Heart left ventricle (tissue), 16 donors: ENCODE results near the gene TAF1A. TPM values are rescaled to one million over a fixed set of nuclear protein-coding genes. Genes with fewer than 3 reads are reported as not detected.

Experiments used
- ATAC-seq, 4 donors: fragments of 200-7000 bp; cut with Tn5 transposase; one replicate each; pipeline ENCODE4 v1.9.1; 2020 to 2022; ENCODE audit warnings: moderate library complexity in 4 of 4, mild to moderate bottlenecking in 3 of 4, moderate number of reproducible peaks in 1 of 4
- DNase-seq, 5 donors: peaks; one replicate each; pipeline ENCODE4 v3.0.0-alpha.2; 2020
- H3K27ac ChIP-seq, 12 donors: fragments of 200-600 bp; sonication (generic) in 4 of 12; one replicate each; pipeline versions ENCODE4 v1.5.0 to v1.8.0; 2016 to 2022; ENCODE audit warnings: mild to moderate bottlenecking in 2 of 12
- H3K27me3 ChIP-seq, 9 donors: fragments of 200-600 bp; sonication (generic) in 2 of 9; one replicate each; pipeline versions ENCODE4 v1.5.1 to v1.8.0; 2016 to 2022; ENCODE audit warnings: mild to moderate bottlenecking in 3 of 9
- H3K36me3 ChIP-seq, 9 donors: fragments of 200-600 bp; sonication (generic) in 2 of 9; one replicate each; pipeline versions ENCODE4 v1.5.0 to v1.8.0; 2018 to 2022; ENCODE audit warnings: mild to moderate bottlenecking in 2 of 9
- H3K4me1 ChIP-seq, 12 donors: fragments of 200-600 bp; sonication (generic) in 4 of 12; one replicate each; pipeline versions ENCODE4 v1.5.0 to v1.8.0; 2016 to 2022; ENCODE audit warnings: mild to moderate bottlenecking in 3 of 12
- H3K4me3 ChIP-seq, 12 donors: fragments of 200-600 bp; sonication (generic) in 4 of 12; one replicate each; pipeline versions ENCODE4 v1.5.0 to v1.8.0; 2017 to 2022; ENCODE audit warnings: mild to moderate bottlenecking in 9 of 12, moderate library complexity in 4 of 12
- H3K9me3 ChIP-seq, 12 donors: fragments of 200-600 bp; sonication (generic) in 4 of 12; one replicate each; pipeline versions ENCODE4 v1.5.0 to v1.8.0; 2016 to 2022; ENCODE audit warnings: mild to moderate bottlenecking in 1 of 12
- POLR2A ChIP-seq, 2 donors: fragments of 450-650 bp; IDR thresholded peaks; one replicate each; pipeline ENCODE4 v1.6.1; 2017; ENCODE audit warnings: antibody characterized with exemption in 2 of 2, mild to moderate bottlenecking in 2 of 2, moderate library complexity in 2 of 2
- WGBS, 4 donors: extraction: QIAGEN DNeasy Blood & Tissue Kit in 2 of 4; methylation state at CpG; one replicate each; pipeline versions ENCODE4 v1.1.5 to v1.1.7; 2013 to 2018; 5-methylcytosine and 5-hydroxymethylcytosine counted together
- intact Hi-C, 10 donors: fragments of 100-400 bp; cut with DNase I; formaldehyde crosslinking; loops; one replicate each; pipeline versions ENCODE4 v1.11.1 to v1.14.2; 2022
- polyA plus RNA-seq, 2 donors: library from polyadenylated mRNA; stranded (reverse); fragments of 200-250 nt; gene quantifications; one replicate each; pipeline ENCODE4 v1.2.3, GENCODE V29; 2013
- total RNA-seq, 9 donors: library from RNA; depleted of rRNA in 2 of 9; stranded (reverse); fragments of >200 nt in 2 of 9; fragmentation: NEBNext Ultra II Directional in 3 of 9; extraction: Animal tissue kit (Norgen Biotek cat#: 25700) in 3 of 9; gene quantifications; one replicate each; pipeline versions ENCODE4 v1.1.0 to v1.2.4, GENCODE V29; 2016 to 2023
- TF ChIP-seq, protein P1 (sequence below), 12 donors: fragments of 200-600 bp; sonication (generic) in 4 of 12; IDR thresholded peaks; one replicate each; pipeline versions ENCODE4 v1.5.0 to v1.8.0; 2018 to 2022; ENCODE audit warnings: antibody characterized with exemption in 12 of 12, mild to moderate bottlenecking in 5 of 12
- donor health status: ischemic (EF 13 %, LVEDD 7.1; RV severe dilation, severe dysfunction).
- donor health status: healthy with polysubstance abuse.
- donor health status: DM: no; HTN: yes; CAD: no.
- donor health status: DM: no; HTN: no; CAD: no.
- donor health status: ischemic (EF 25% LVEDD 6.9; RV normal size, moderate dysfunction).
- donor health status: ischemic (EF 25% LVEDD 5.7; RV mildly dilated, moderate dysfunction).
- donor health status: healthy.
- donor health status: DM: yes; HTN: yes; CAD: no.
- donor health status: ischemic (EF 35%, LVEDD 5.7; RV mildly dilated, moderate dysfunction).
- donor health status: nonischemic (EF 11% LVEDD 7.7; RV severe dilation, severe dysfunction).
- donor health status: DM: yes; HTN: yes; CAD: no.
- donor health status: PGD.
- donor health status: ischemic (EF 29% LVEDD 5.4; RV normal size, mild dysfunction).
- donor health status: nonischemic (EF 23%, LVEDD 6.1; RV moderate dilation, normal function).

Gene TAF1A
- total and polyA plus RNA-seq, 11 donors: 0.81 to 5.1 (median 1.6) TPM

- intact Hi-C loops: no loop called here
- no peak overlapping the region for H3K27ac ChIP-seq
- DNase-seq (no peak), ATAC-seq (no peak)
- no peaks in the 10 kb centered on the region for H3K9me3 ChIP-seq
- H3K27me3 ChIP-seq: peaks cover 0 to 8% (median 0%) of the 10 kb centered on the region in 9 donors
- no peak overlapping the region for H3K4me3 ChIP-seq
- no peaks in the 10 kb centered on the region for H3K36me3 ChIP-seq
- WGBS, 4 donors: 75 to 85% (median 84%) methylated on average over 8 of the region's 8 CpGs
- TF ChIP-seq POLR2A (IDR thresholded peaks at IDR 0.05): no peak
- TF ChIP-seq, protein P1, sequence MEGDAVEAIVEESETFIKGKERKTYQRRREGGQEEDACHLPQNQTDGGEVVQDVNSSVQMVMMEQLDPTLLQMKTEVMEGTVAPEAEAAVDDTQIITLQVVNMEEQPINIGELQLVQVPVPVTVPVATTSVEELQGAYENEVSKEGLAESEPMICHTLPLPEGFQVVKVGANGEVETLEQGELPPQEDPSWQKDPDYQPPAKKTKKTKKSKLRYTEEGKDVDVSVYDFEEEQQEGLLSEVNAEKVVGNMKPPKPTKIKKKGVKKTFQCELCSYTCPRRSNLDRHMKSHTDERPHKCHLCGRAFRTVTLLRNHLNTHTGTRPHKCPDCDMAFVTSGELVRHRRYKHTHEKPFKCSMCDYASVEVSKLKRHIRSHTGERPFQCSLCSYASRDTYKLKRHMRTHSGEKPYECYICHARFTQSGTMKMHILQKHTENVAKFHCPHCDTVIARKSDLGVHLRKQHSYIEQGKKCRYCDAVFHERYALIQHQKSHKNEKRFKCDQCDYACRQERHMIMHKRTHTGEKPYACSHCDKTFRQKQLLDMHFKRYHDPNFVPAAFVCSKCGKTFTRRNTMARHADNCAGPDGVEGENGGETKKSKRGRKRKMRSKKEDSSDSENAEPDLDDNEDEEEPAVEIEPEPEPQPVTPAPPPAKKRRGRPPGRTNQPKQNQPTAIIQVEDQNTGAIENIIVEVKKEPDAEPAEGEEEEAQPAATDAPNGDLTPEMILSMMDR (IDR thresholded peaks at IDR 0.05): no peak
- H3K4me1 ChIP-seq: no peaks in the 10 kb centered on the region
These were observed 67.4 kb downstream of the TAF1A start for GRCh38 chr1:222522105-222522915.

GRCh38 chr1:222521299-222522104 is 68.2 kb downstream of the TAF1A start:
- H3K9me3 ChIP-seq: no peaks in the 10 kb centered on the region
- H3K36me3 ChIP-seq: no peaks in the 10 kb centered on the region
- H3K27me3 ChIP-seq: peaks cover 0 to 8% (median 0%) of the 10 kb centered on the region in 9 donors
- TF ChIP-seq POLR2A (IDR thresholded peaks at IDR 0.05): no peak
- TF ChIP-seq, protein P1 (IDR thresholded peaks at IDR 0.05): no peak
- H3K4me1 ChIP-seq: no peaks in the 10 kb centered on the region
- intact Hi-C loops: no loop called here
- H3K4me3 ChIP-seq: no peak overlapping the region
- no peak for DNase-seq
- WGBS, 4 donors: 83 to 90% (median 85%) methylated on average over 7 of the region's 7 CpGs
- ATAC-seq: no peak
- H3K27ac ChIP-seq: no peak overlapping the region

Other genes starting within 250 kb of the TAF1A start
- 1 to 10 TPM in 1 of 9 donors, under 1 TPM in 1, not detected in 7; 0.27 to 1.1 TPM for gene HHIPL2, start 41.8 kb downstream of the TAF1A start, total RNA-seq
- under 1 TPM in 1 of 2 donors, not detected in 1; 0.06 TPM for gene HHIPL2, start 41.8 kb downstream of the TAF1A start, polyA plus RNA-seq
- gene MIA3, start 28.2 kb upstream of the TAF1A start, total RNA-seq: 10 to 100 TPM; 50.2 to 71.1 (median 61.4) TPM
- 10 to 100 TPM; 20.2 to 48.6 TPM for gene MIA3, start 28.2 kb upstream of the TAF1A start, polyA plus RNA-seq
- gene AIDA, start 122.6 kb upstream of the TAF1A start, total RNA-seq: 10 to 100 TPM; 29.9 to 73.7 (median 49.2) TPM
- gene AIDA, start 122.6 kb upstream of the TAF1A start, polyA plus RNA-seq: 10 to 100 TPM; 29.0 to 45.1 TPM
- gene BROX, start 122.6 kb upstream of the TAF1A start, total RNA-seq: 10 to 100 TPM; 29.6 to 51.1 (median 36.7) TPM
- 10 to 100 TPM; 10.1 to 13.8 TPM for gene BROX, start 122.6 kb upstream of the TAF1A start, polyA plus RNA-seq
- under 1 TPM in 2 of 9 donors, not detected in 7; 0.16 to 0.48 TPM for gene FAM177B, start 147.3 kb upstream of the TAF1A start, total RNA-seq
- under 1 TPM in 1 of 2 donors, not detected in 1; 0.27 TPM for gene FAM177B, start 147.3 kb upstream of the TAF1A start, polyA plus RNA-seq
- gene DISP1, start 225.1 kb upstream of the TAF1A start, total RNA-seq: 10 to 100 TPM in 1 of 9 donors, 1 to 10 TPM in 8; 3.5 to 16.3 (median 5.9) TPM
- 1 to 10 TPM; 2.3 to 4.3 TPM for gene DISP1, start 225.1 kb upstream of the TAF1A start, polyA plus RNA-seq